H9 (cell line): ENCODE measurements around the gene CCDC82. TPM values are rescaled to one million over a fixed set of nuclear protein-coding genes. Genes with fewer than 3 reads are reported as not detected.
A peak's percentile ranks its signal among the peaks of the same experiment; 100 is the strongest.

ENCODE experiments used
- DNase-seq: peaks from one replicate; pipeline ENCODE4 v3.0.0-alpha.2; 2017
- H2AFZ ChIP-seq: one replicate; pipeline ENCODE4 v1.6.1; 2013; ENCODE audit warnings: mild to moderate bottlenecking, low read length, control low read depth, moderate library complexity
- H2AK5ac ChIP-seq: 2 replicates; pipeline ENCODE4 v1.6.1; 2013; ENCODE audit warnings: low read length, control low read depth, mixed read lengths; ENCODE audit not compliant: insufficient read length
- H2BK120ac ChIP-seq: one replicate; pipeline ENCODE4 v1.6.1; 2013; ENCODE audit warnings: low read depth, mild to moderate bottlenecking, low read length, control low read depth, inconsistent platforms; ENCODE audit not compliant: poor library complexity, severe bottlenecking
- H2BK12ac ChIP-seq: 2 replicates; pipeline ENCODE4 v1.6.1; 2013; ENCODE audit warnings: low read length, control low read depth, mixed read lengths, low read depth; ENCODE audit not compliant: insufficient read length
- H2BK15ac ChIP-seq: 2 replicates; pipeline ENCODE4 v1.6.1; 2013; ENCODE audit warnings: low read depth, low read length, control low read depth
- H2BK20ac ChIP-seq: one replicate; pipeline ENCODE4 v1.6.1; 2013; ENCODE audit warnings: low read depth, mild to moderate bottlenecking, low read length, control low read depth, inconsistent platforms; ENCODE audit not compliant: poor library complexity, severe bottlenecking
- H2BK5ac ChIP-seq: 2 replicates; pipeline ENCODE4 v1.6.1; 2013; ENCODE audit warnings: low read length, control low read depth, mixed read lengths; ENCODE audit not compliant: insufficient read length
- H3K14ac ChIP-seq: 2 replicates; pipeline ENCODE4 v1.6.1; 2013; ENCODE audit warnings: low read length, control low read depth; ENCODE audit not compliant: insufficient read depth
- H3K18ac ChIP-seq: 2 replicates; pipeline ENCODE4 v1.6.1; 2013; ENCODE audit warnings: low read depth, mild to moderate bottlenecking, mixed read lengths, low read length, control low read depth; ENCODE audit not compliant: insufficient read length
- H3K23ac ChIP-seq: 2 replicates; pipeline ENCODE4 v1.6.1; 2013; ENCODE audit warnings: low read length, control low read depth, mixed read lengths, low read depth; ENCODE audit not compliant: insufficient read length
- H3K23me2 ChIP-seq: 2 replicates; pipeline ENCODE4 v1.6.1; 2013; ENCODE audit warnings: low read depth, mild to moderate bottlenecking, mixed read lengths, low read length, control low read depth; ENCODE audit not compliant: insufficient read length, poor library complexity, severe bottlenecking
- H3K27ac ChIP-seq: 2 replicates; pipeline ENCODE4 v1.5.1; 2013; ENCODE audit warnings: low read length, control low read depth, mixed read lengths, low read depth; ENCODE audit not compliant: insufficient read length
- H3K27me3 ChIP-seq: 2 replicates; pipeline ENCODE4 v1.6.1; 2013; ENCODE audit warnings: low read length, control low read depth, inconsistent platforms; ENCODE audit not compliant: insufficient read depth
- H3K4ac ChIP-seq: 2 replicates; pipeline ENCODE4 v1.6.1; 2013; ENCODE audit warnings: low read depth, mild to moderate bottlenecking, control low read depth, inconsistent platforms, low read length, moderate library complexity
- H3K4me1 ChIP-seq: 2 replicates; pipeline ENCODE4 v1.6.1; 2013; ENCODE audit warnings: low read length, control low read depth, inconsistent platforms; ENCODE audit not compliant: insufficient read depth
- H3K4me2 ChIP-seq: 2 replicates; pipeline ENCODE4 v1.6.1; 2013; ENCODE audit warnings: low read length, control low read depth, mixed read lengths; ENCODE audit not compliant: insufficient read length, insufficient read depth
- H3K56ac ChIP-seq: 2 replicates; pipeline ENCODE4 v1.6.1; 2013; ENCODE audit warnings: low read depth, mild to moderate bottlenecking, mixed read lengths, low read length, control low read depth; ENCODE audit not compliant: insufficient read length
- H3K79me1 ChIP-seq: 2 replicates; pipeline ENCODE4 v1.6.1; 2013; ENCODE audit warnings: low read depth, mild to moderate bottlenecking, moderate library complexity, low read length, control low read depth, inconsistent platforms; ENCODE audit not compliant: insufficient read depth, poor library complexity, severe bottlenecking
- H3K79me2 ChIP-seq: 2 replicates; pipeline ENCODE4 v1.6.1; 2013; ENCODE audit warnings: low read length, control low read depth, inconsistent platforms; ENCODE audit not compliant: insufficient read depth
- H3K9ac ChIP-seq: 2 replicates; pipeline ENCODE4 v1.6.1; 2013; ENCODE audit warnings: low read length, control low read depth, mixed read lengths; ENCODE audit not compliant: insufficient read length; ENCODE audit errors: extremely low read depth
- H3K9me3 ChIP-seq: one replicate; pipeline ENCODE4 v1.6.1; 2013; ENCODE audit warnings: low read depth, low read length, inconsistent platforms; ENCODE audit not compliant: control insufficient read depth
- H3T11ph ChIP-seq: one replicate; pipeline ENCODE4 v1.6.1; 2013; ENCODE audit warnings: mild to moderate bottlenecking, low read length, control low read depth, inconsistent platforms
- H4K20me1 ChIP-seq: one replicate; pipeline ENCODE4 v1.6.1; 2013; ENCODE audit not compliant: control insufficient read depth, insufficient read length, insufficient read depth
- H4K5ac ChIP-seq: 2 replicates; pipeline ENCODE4 v1.6.1; 2013; ENCODE audit warnings: low read depth, mild to moderate bottlenecking, mixed read lengths, low read length, control low read depth; ENCODE audit not compliant: insufficient read length
- H4K8ac ChIP-seq: replicated peaks from 2 replicates; pipeline ENCODE4 v1.6.1; 2013; ENCODE audit warnings: low read length, control low read depth, mixed read lengths, low read depth; ENCODE audit not compliant: insufficient read length
- H4K91ac ChIP-seq: 2 replicates; pipeline ENCODE4 v1.6.1; 2013; ENCODE audit warnings: low read depth, mild to moderate bottlenecking, moderate library complexity, mixed read lengths, low read length, control low read depth; ENCODE audit not compliant: insufficient read length
- H3K27ac Mint-ChIP-seq, 3 experiments: 2 replicates in 2 of 3; 3 replicates in 1 of 3; pipeline ENCODE4 v1.8.0; 2020 to 2021; ENCODE audit warnings: mixed read lengths in 3 of 3, mild to moderate bottlenecking in 1 of 3, moderate library complexity in 1 of 3
- H3K27me3 Mint-ChIP-seq: 2 replicates; pipeline ENCODE4 v1.8.0; 2021; ENCODE audit warnings: low read depth, mild to moderate bottlenecking, moderate library complexity, mixed read lengths
- H3K36me3 Mint-ChIP-seq, 3 experiments: 2 replicates in 2 of 3; 3 replicates in 1 of 3; pipeline ENCODE4 v1.8.0; 2020 to 2021; ENCODE audit warnings: low read depth in 3 of 3, mixed read lengths in 3 of 3; ENCODE audit not compliant: insufficient read depth in 1 of 3
- H3K4me1 Mint-ChIP-seq, 2 experiments: 2 replicates each; pipeline ENCODE4 v1.8.0; 2020; ENCODE audit warnings: mixed read lengths in 2 of 2
- H3K4me3 Mint-ChIP-seq, 2 experiments: 2 replicates in 1 of 2; 3 replicates in 1 of 2; pipeline ENCODE4 v1.8.0; 2020 to 2021; ENCODE audit warnings: mild to moderate bottlenecking in 2 of 2, mixed read lengths in 2 of 2, moderate library complexity in 1 of 2
- H3K9me3 Mint-ChIP-seq, 2 experiments: 2 replicates in 1 of 2; 3 replicates in 1 of 2; pipeline ENCODE4 v1.8.0; 2020; ENCODE audit warnings: mild to moderate bottlenecking in 2 of 2, mixed read lengths in 2 of 2, moderate library complexity in 1 of 2
- WGBS: extraction: QIAGEN DNeasy Blood & Tissue Kit; methylation state at CpG from one replicate; pipeline ENCODE4 v1.1.7; 2013; ENCODE audit warnings: missing lambda C conversion rate, low lambda C conversion rate, mixed read lengths; ENCODE audit not compliant: insufficient read length; ENCODE audit errors: extremely low coverage; 5-methylcytosine and 5-hydroxymethylcytosine counted together
- total RNA-seq: library from RNA; stranded (reverse); gene quantifications from 2 replicates; pipeline ENCODE4 v1.2.1, GENCODE V29; 2021
- TF ChIP-seq, protein P1 (sequence below): fragments of 200-600 bp; sonication (generic); conservative IDR thresholded peaks from 3 replicates; pipeline ENCODE4 v1.8.0; 2021; ENCODE audit warnings: antibody characterized with exemption, mild to moderate bottlenecking

CCDC82 gene
- total RNA-seq, 1 experiment from 2014 or later = 17.4 TPM

DNA sequence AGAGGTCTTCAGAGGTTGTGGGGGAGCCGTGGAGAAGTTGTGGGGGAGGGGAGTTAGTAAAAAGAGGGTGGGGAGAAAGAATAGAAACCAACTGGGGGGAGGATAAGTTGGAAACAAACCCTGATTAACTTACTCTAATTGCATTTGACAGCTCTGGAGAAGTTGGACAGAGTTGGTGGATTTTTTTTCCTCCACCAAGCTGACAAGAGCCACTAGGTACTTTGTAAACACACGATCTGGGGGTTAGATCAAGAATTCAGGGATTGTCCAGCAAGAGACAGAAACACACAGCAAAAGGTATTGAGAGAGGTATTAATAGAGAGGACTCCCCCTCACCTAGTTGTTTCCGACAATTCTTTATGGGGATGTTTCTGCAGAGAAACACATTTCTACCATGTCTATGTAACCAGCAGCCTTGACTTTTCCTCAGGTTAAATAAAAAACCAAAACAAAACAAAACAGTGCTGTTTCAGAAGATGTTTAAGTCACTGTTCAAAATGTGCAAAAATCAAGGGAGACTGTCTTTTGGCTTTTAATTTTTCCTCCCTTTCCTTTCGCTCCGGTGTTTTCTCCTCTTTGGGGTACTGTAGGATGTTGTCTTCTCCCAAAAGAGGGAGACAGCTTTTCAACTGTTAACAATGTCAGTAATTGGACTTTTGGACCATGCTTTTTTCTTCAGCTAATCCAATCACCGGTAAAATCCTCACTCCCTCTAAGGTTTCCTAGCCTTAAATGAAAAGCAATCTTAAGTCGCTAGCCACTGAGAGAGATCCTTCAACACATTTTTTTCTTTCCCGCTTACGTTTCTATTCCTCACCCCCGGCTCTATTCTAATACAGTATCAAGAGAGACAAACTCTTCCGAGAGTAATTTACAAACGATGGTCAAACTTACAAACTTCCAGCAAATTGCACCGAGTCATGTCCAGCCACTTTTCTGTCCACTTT lies 47.4 kb downstream of the CCDC82 start:
- H3K14ac ChIP-seq = no peak overlapping the region
- peak overlapping the region; percentile 84 to 87 for H3K4me3 Mint-ChIP-seq
- H2BK120ac ChIP-seq = no peak overlapping the region
- no peak overlapping the region for H2AK5ac ChIP-seq
- H4K5ac ChIP-seq = no peak overlapping the region
- no peak overlapping the region for H2BK12ac ChIP-seq
- no peak overlapping the region for H3K4ac ChIP-seq
- H3K27me3 Mint-ChIP-seq = peaks cover 4% of the 10 kb centered on the region
- peak overlapping the region; percentile 46 for H3K9ac ChIP-seq
- peak overlapping the region; percentile 99 for H2AFZ ChIP-seq
- H3K4me1 ChIP-seq = peaks cover 16% of the 10 kb centered on the region
- H3K56ac ChIP-seq = no peak overlapping the region
- H3K23me2 ChIP-seq = peaks cover 15% of the 10 kb centered on the region
- H3K9me3 ChIP-seq = no peaks in the 10 kb centered on the region
- H3K4me1 Mint-ChIP-seq = peaks cover 49% of the 10 kb centered on the region in 2 experiments
- no CpG with 5 or more reads among the region's 13 CpGs for WGBS
- no peak overlapping the region for H4K8ac ChIP-seq
- H3K36me3 Mint-ChIP-seq = peaks cover 0 to 3% (median 0%) of the 10 kb centered on the region in 3 experiments; a peak in 2 of 7 replicates
- H4K91ac ChIP-seq = no peak overlapping the region
- no peak overlapping the region; a peak in 1 of 7 replicates for H3K27ac Mint-ChIP-seq
- H3K23ac ChIP-seq = no peak overlapping the region
- H3K79me1 ChIP-seq = no peaks in the 10 kb centered on the region
- no peaks in the 10 kb centered on the region for H3K27me3 ChIP-seq
- no peak overlapping the region for H2BK20ac ChIP-seq
- no peak overlapping the region for H2BK5ac ChIP-seq
- TF ChIP-seq, protein P1, sequence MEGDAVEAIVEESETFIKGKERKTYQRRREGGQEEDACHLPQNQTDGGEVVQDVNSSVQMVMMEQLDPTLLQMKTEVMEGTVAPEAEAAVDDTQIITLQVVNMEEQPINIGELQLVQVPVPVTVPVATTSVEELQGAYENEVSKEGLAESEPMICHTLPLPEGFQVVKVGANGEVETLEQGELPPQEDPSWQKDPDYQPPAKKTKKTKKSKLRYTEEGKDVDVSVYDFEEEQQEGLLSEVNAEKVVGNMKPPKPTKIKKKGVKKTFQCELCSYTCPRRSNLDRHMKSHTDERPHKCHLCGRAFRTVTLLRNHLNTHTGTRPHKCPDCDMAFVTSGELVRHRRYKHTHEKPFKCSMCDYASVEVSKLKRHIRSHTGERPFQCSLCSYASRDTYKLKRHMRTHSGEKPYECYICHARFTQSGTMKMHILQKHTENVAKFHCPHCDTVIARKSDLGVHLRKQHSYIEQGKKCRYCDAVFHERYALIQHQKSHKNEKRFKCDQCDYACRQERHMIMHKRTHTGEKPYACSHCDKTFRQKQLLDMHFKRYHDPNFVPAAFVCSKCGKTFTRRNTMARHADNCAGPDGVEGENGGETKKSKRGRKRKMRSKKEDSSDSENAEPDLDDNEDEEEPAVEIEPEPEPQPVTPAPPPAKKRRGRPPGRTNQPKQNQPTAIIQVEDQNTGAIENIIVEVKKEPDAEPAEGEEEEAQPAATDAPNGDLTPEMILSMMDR = no peak
- H3T11ph ChIP-seq = no peak overlapping the region
- H3K18ac ChIP-seq = no peak overlapping the region
- no peaks in the 10 kb centered on the region for H3K9me3 Mint-ChIP-seq
- peaks cover 2% of the 10 kb centered on the region; the same call in 1 of the 2 replicates for H3K79me2 ChIP-seq
- no peak overlapping the region for H3K27ac ChIP-seq
- H3K4me2 ChIP-seq = peak overlapping the region; percentile 96
- no peaks in the 10 kb centered on the region for H4K20me1 ChIP-seq
- no peak for DNase-seq
- no peak overlapping the region for H2BK15ac ChIP-seq
